ENCODE measurements around the gene ATG16L2.

The ATG16L2 gene

GRCh38 chr11:72875736-72876135 lies 61.5 kb downstream of the ATG16L2 start:
- in situ Hi-C loops (cut with HindIII; ENCODE audit: low sequenced_read_pairs) = no loop called here
- no peak for DNase-seq (ENCODE audit: low read depth)
- no peak overlapping the region for H3K4me3 ChIP-seq (ENCODE audit: low read depth, low read length)
- TF ChIP-seq, protein P1, sequence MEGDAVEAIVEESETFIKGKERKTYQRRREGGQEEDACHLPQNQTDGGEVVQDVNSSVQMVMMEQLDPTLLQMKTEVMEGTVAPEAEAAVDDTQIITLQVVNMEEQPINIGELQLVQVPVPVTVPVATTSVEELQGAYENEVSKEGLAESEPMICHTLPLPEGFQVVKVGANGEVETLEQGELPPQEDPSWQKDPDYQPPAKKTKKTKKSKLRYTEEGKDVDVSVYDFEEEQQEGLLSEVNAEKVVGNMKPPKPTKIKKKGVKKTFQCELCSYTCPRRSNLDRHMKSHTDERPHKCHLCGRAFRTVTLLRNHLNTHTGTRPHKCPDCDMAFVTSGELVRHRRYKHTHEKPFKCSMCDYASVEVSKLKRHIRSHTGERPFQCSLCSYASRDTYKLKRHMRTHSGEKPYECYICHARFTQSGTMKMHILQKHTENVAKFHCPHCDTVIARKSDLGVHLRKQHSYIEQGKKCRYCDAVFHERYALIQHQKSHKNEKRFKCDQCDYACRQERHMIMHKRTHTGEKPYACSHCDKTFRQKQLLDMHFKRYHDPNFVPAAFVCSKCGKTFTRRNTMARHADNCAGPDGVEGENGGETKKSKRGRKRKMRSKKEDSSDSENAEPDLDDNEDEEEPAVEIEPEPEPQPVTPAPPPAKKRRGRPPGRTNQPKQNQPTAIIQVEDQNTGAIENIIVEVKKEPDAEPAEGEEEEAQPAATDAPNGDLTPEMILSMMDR (IDR thresholded peaks at IDR 0.05; ENCODE audit: low read depth, low read length, missing control alignments) = no peak

GRCh38 chr11:72876147-72876546 lies 61.9 kb downstream of the ATG16L2 start:
- TF ChIP-seq, protein P1 (IDR thresholded peaks at IDR 0.05; ENCODE audit: low read depth, low read length, missing control alignments) = no peak
- in situ Hi-C loops (cut with HindIII; ENCODE audit: low sequenced_read_pairs) = no loop called here
- DNase-seq (ENCODE audit: low read depth) = no peak
- no peak overlapping the region for H3K4me3 ChIP-seq (ENCODE audit: low read depth, low read length)
